H9 (cell line): Measurements from ENCODE around the gene ZNF330. TPM values are rescaled to one million over a fixed set of nuclear protein-coding genes. Genes with fewer than 3 reads are reported as not detected.
"Not testable (repeated sequence)": the region's sequence is repeated elsewhere in the genome, so short reads cannot be mapped to it uniquely, and the experiment has no call there.

Experiments used
- DNase-seq: peaks from one replicate; pipeline ENCODE4 v3.0.0-alpha.2; 2017
- H2AFZ ChIP-seq: one replicate; pipeline ENCODE4 v1.6.1; 2013; ENCODE audit warnings: mild to moderate bottlenecking, low read length, control low read depth, moderate library complexity
- H2AK5ac ChIP-seq: 2 replicates; pipeline ENCODE4 v1.6.1; 2013; ENCODE audit warnings: low read length, control low read depth, mixed read lengths; ENCODE audit not compliant: insufficient read length
- H2BK120ac ChIP-seq: one replicate; pipeline ENCODE4 v1.6.1; 2013; ENCODE audit warnings: low read depth, mild to moderate bottlenecking, low read length, control low read depth, inconsistent platforms; ENCODE audit not compliant: poor library complexity, severe bottlenecking
- H2BK12ac ChIP-seq: 2 replicates; pipeline ENCODE4 v1.6.1; 2013; ENCODE audit warnings: low read length, control low read depth, mixed read lengths, low read depth; ENCODE audit not compliant: insufficient read length
- H2BK15ac ChIP-seq: 2 replicates; pipeline ENCODE4 v1.6.1; 2013; ENCODE audit warnings: low read depth, low read length, control low read depth
- H2BK20ac ChIP-seq: one replicate; pipeline ENCODE4 v1.6.1; 2013; ENCODE audit warnings: low read depth, mild to moderate bottlenecking, low read length, control low read depth, inconsistent platforms; ENCODE audit not compliant: poor library complexity, severe bottlenecking
- H2BK5ac ChIP-seq: 2 replicates; pipeline ENCODE4 v1.6.1; 2013; ENCODE audit warnings: low read length, control low read depth, mixed read lengths; ENCODE audit not compliant: insufficient read length
- H3K14ac ChIP-seq: 2 replicates; pipeline ENCODE4 v1.6.1; 2013; ENCODE audit warnings: low read length, control low read depth; ENCODE audit not compliant: insufficient read depth
- H3K18ac ChIP-seq: 2 replicates; pipeline ENCODE4 v1.6.1; 2013; ENCODE audit warnings: low read depth, mild to moderate bottlenecking, mixed read lengths, low read length, control low read depth; ENCODE audit not compliant: insufficient read length
- H3K23ac ChIP-seq: 2 replicates; pipeline ENCODE4 v1.6.1; 2013; ENCODE audit warnings: low read length, control low read depth, mixed read lengths, low read depth; ENCODE audit not compliant: insufficient read length
- H3K23me2 ChIP-seq: 2 replicates; pipeline ENCODE4 v1.6.1; 2013; ENCODE audit warnings: low read depth, mild to moderate bottlenecking, mixed read lengths, low read length, control low read depth; ENCODE audit not compliant: insufficient read length, poor library complexity, severe bottlenecking
- H3K27ac ChIP-seq: 2 replicates; pipeline ENCODE4 v1.5.1; 2013; ENCODE audit warnings: low read length, control low read depth, mixed read lengths, low read depth; ENCODE audit not compliant: insufficient read length
- H3K27me3 ChIP-seq: 2 replicates; pipeline ENCODE4 v1.6.1; 2013; ENCODE audit warnings: low read length, control low read depth, inconsistent platforms; ENCODE audit not compliant: insufficient read depth
- H3K4ac ChIP-seq: 2 replicates; pipeline ENCODE4 v1.6.1; 2013; ENCODE audit warnings: low read depth, mild to moderate bottlenecking, control low read depth, inconsistent platforms, low read length, moderate library complexity
- H3K4me1 ChIP-seq: 2 replicates; pipeline ENCODE4 v1.6.1; 2013; ENCODE audit warnings: low read length, control low read depth, inconsistent platforms; ENCODE audit not compliant: insufficient read depth
- H3K4me2 ChIP-seq: 2 replicates; pipeline ENCODE4 v1.6.1; 2013; ENCODE audit warnings: low read length, control low read depth, mixed read lengths; ENCODE audit not compliant: insufficient read length, insufficient read depth
- H3K56ac ChIP-seq: 2 replicates; pipeline ENCODE4 v1.6.1; 2013; ENCODE audit warnings: low read depth, mild to moderate bottlenecking, mixed read lengths, low read length, control low read depth; ENCODE audit not compliant: insufficient read length
- H3K79me1 ChIP-seq: 2 replicates; pipeline ENCODE4 v1.6.1; 2013; ENCODE audit warnings: low read depth, mild to moderate bottlenecking, moderate library complexity, low read length, control low read depth, inconsistent platforms; ENCODE audit not compliant: insufficient read depth, poor library complexity, severe bottlenecking
- H3K79me2 ChIP-seq: 2 replicates; pipeline ENCODE4 v1.6.1; 2013; ENCODE audit warnings: low read length, control low read depth, inconsistent platforms; ENCODE audit not compliant: insufficient read depth
- H3K9ac ChIP-seq: 2 replicates; pipeline ENCODE4 v1.6.1; 2013; ENCODE audit warnings: low read length, control low read depth, mixed read lengths; ENCODE audit not compliant: insufficient read length; ENCODE audit errors: extremely low read depth
- H3K9me3 ChIP-seq: one replicate; pipeline ENCODE4 v1.6.1; 2013; ENCODE audit warnings: low read depth, low read length, inconsistent platforms; ENCODE audit not compliant: control insufficient read depth
- H3T11ph ChIP-seq: one replicate; pipeline ENCODE4 v1.6.1; 2013; ENCODE audit warnings: mild to moderate bottlenecking, low read length, control low read depth, inconsistent platforms
- H4K20me1 ChIP-seq: one replicate; pipeline ENCODE4 v1.6.1; 2013; ENCODE audit not compliant: control insufficient read depth, insufficient read length, insufficient read depth
- H4K5ac ChIP-seq: 2 replicates; pipeline ENCODE4 v1.6.1; 2013; ENCODE audit warnings: low read depth, mild to moderate bottlenecking, mixed read lengths, low read length, control low read depth; ENCODE audit not compliant: insufficient read length
- H4K8ac ChIP-seq: replicated peaks from 2 replicates; pipeline ENCODE4 v1.6.1; 2013; ENCODE audit warnings: low read length, control low read depth, mixed read lengths, low read depth; ENCODE audit not compliant: insufficient read length
- H4K91ac ChIP-seq: 2 replicates; pipeline ENCODE4 v1.6.1; 2013; ENCODE audit warnings: low read depth, mild to moderate bottlenecking, moderate library complexity, mixed read lengths, low read length, control low read depth; ENCODE audit not compliant: insufficient read length
- H3K27ac Mint-ChIP-seq, 3 experiments: 2 replicates in 2 of 3; 3 replicates in 1 of 3; pipeline ENCODE4 v1.8.0; 2020 to 2021; ENCODE audit warnings: mixed read lengths in 3 of 3, mild to moderate bottlenecking in 1 of 3, moderate library complexity in 1 of 3
- H3K27me3 Mint-ChIP-seq: 2 replicates; pipeline ENCODE4 v1.8.0; 2021; ENCODE audit warnings: low read depth, mild to moderate bottlenecking, moderate library complexity, mixed read lengths
- H3K36me3 Mint-ChIP-seq, 3 experiments: 2 replicates in 2 of 3; 3 replicates in 1 of 3; pipeline ENCODE4 v1.8.0; 2020 to 2021; ENCODE audit warnings: low read depth in 3 of 3, mixed read lengths in 3 of 3; ENCODE audit not compliant: insufficient read depth in 1 of 3
- H3K4me1 Mint-ChIP-seq, 2 experiments: 2 replicates each; pipeline ENCODE4 v1.8.0; 2020; ENCODE audit warnings: mixed read lengths in 2 of 2
- H3K4me3 Mint-ChIP-seq, 2 experiments: 2 replicates in 1 of 2; 3 replicates in 1 of 2; pipeline ENCODE4 v1.8.0; 2020 to 2021; ENCODE audit warnings: mild to moderate bottlenecking in 2 of 2, mixed read lengths in 2 of 2, moderate library complexity in 1 of 2
- H3K9me3 Mint-ChIP-seq, 2 experiments: 2 replicates in 1 of 2; 3 replicates in 1 of 2; pipeline ENCODE4 v1.8.0; 2020; ENCODE audit warnings: mild to moderate bottlenecking in 2 of 2, mixed read lengths in 2 of 2, moderate library complexity in 1 of 2
- CTCF ChIP-seq: fragments of 200-600 bp; sonication (generic); conservative IDR thresholded peaks from 3 replicates; pipeline ENCODE4 v1.8.0; 2021; ENCODE audit warnings: antibody characterized with exemption, mild to moderate bottlenecking
- WGBS: extraction: QIAGEN DNeasy Blood & Tissue Kit; methylation state at CpG from one replicate; pipeline ENCODE4 v1.1.7; 2013; ENCODE audit warnings: missing lambda C conversion rate, low lambda C conversion rate, mixed read lengths; ENCODE audit not compliant: insufficient read length; ENCODE audit errors: extremely low coverage; 5-methylcytosine and 5-hydroxymethylcytosine counted together
- total RNA-seq: library from RNA; stranded (reverse); gene quantifications from 2 replicates; pipeline ENCODE4 v1.2.1, GENCODE V29; 2021

ZNF330 gene
- total RNA-seq, 1 experiment from 2014 or later, result 32.6 TPM

- H4K5ac ChIP-seq, H3K23me2 ChIP-seq, H3K9me3 ChIP-seq, H3K4me1 ChIP-seq, H3K14ac ChIP-seq, H3K4me1 Mint-ChIP-seq, H3K9me3 Mint-ChIP-seq, H3K4me3 Mint-ChIP-seq, H3T11ph ChIP-seq, H3K27ac Mint-ChIP-seq, H3K56ac ChIP-seq, H3K79me1 ChIP-seq, H3K4me2 ChIP-seq, H3K18ac ChIP-seq, H2BK12ac ChIP-seq, H3K23ac ChIP-seq, H2BK5ac ChIP-seq, H2AFZ ChIP-seq, H2BK20ac ChIP-seq, H4K91ac ChIP-seq, H3K27me3 ChIP-seq, H3K36me3 Mint-ChIP-seq, H3K4ac ChIP-seq, H3K79me2 ChIP-seq, H3K27me3 Mint-ChIP-seq, H2AK5ac ChIP-seq, H4K20me1 ChIP-seq, H4K8ac ChIP-seq, DNase-seq, H3K27ac ChIP-seq, H2BK120ac ChIP-seq, H2BK15ac ChIP-seq, H3K9ac ChIP-seq: not testable (repeated sequence)
- peak; percentile 51 for TF ChIP-seq CTCF
- no CpG with 5 or more reads among the region's 2 CpGs for WGBS
Measured at GRCh38 chr4:141183491-141183890, 37.2 kb upstream of the ZNF330 start.
